ENCODE measurements around the gene GLRX.

GLRX gene

DNA sequence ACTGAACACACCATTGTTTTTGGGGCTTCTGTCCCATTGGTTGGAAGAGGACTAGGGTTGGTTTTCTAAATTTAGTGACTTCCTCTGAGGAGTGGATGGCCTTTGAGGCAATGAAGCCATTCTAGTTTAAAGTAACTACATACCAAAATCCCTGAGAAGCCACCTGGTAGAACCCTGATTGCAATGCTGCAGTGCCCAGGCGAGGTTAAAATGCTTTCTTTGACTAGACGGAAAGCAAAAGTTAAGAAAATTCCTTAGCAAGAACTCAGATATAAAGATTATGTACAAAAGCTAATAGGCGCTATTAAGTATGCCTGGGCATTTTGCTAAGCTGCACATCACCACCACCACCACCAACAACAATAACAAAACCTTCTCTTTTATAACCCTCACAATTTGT lies 20.6 kb downstream of the GLRX start:
- no peak for DNase-seq (ENCODE audit: insufficient read length, low spot score)
- no peak for TF ChIP-seq POLR2A (IDR thresholded peaks at IDR 0.05; ENCODE audit: low read depth, low read length)
- no peak for FAIRE-seq

DNA sequence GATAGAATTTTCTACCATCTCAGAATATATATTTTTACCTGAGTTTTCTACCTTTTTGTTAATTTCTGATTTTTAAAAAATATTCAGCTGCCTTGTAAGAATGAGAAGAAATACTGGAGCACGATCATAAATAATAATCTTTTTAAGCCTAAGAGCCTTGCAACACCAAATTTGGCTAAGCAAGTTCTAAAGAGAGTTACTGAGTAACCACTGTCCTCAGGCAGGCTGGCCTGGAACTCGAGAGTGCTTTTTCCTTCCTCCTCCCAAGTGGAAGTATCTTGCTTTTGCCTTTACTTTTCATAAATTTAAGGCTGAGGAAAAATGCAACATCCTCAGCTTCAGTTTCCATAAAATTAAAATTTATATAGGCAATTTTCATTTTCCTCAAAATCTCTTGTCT lies 21.0 kb downstream of the GLRX start:
- no peak for DNase-seq (ENCODE audit: insufficient read length, low spot score)
- FAIRE-seq: no peak
- no peak for TF ChIP-seq POLR2A (IDR thresholded peaks at IDR 0.05; ENCODE audit: low read depth, low read length)

DNA sequence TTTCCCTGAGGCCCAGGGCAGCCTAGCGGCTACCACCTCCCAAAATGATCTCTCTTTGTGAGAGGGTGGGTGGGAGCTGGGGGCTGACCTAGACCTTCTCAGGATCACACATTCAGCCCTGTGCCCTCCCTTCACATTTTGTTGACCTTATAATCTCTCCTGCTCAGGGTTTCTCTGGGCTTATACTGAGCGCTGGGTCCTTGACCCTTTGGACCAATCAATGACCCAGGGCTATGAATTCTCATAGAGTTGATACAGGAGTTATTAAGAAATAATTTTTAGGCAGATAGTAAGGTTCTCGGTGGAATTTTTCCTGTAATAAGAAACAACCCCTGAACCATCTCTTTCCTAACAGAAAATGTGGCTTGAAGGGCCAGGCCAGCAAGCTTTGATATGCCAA lies 22.0 kb downstream of the GLRX start:
- no peak for TF ChIP-seq POLR2A (IDR thresholded peaks at IDR 0.05; ENCODE audit: low read depth, low read length)
- FAIRE-seq (no peak), DNase-seq (ENCODE audit: insufficient read length, low spot score) (no peak)

DNA sequence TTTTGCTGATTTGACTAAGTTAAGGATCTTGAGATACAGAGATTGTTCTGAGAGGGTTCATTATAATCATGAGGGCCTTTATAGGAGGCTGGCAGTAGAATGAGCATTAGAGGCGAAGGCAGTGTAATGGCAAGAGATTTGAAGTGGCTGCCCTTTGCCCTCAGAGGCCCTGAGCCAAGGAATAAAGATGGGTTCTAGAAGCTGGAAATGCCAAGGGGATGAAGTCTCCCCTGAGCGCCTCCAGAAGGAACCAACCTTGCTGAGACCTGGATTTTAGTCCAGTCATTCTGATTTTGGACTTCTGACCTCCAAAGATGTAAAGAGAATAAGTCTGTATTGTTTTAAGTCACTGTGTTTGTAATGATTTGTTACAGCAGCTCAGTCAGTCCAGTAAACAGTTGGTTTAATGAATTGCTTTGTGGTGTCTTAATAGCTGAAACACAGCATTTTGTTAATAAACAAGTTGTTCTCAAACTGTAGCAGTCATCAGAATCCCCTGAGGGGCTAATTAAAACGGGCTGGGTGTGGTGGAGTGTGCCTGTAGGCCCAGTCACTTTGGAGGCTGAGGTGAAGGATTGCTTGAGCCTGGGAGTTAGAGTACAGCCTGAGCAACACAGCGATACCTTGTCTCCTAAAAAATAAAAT lies 23.2 kb downstream of the GLRX start:
- FAIRE-seq: no peak
- TF ChIP-seq POLR2A (IDR thresholded peaks at IDR 0.05; ENCODE audit: low read depth, low read length): no peak
- no peak for DNase-seq (ENCODE audit: insufficient read length, low spot score)

DNA sequence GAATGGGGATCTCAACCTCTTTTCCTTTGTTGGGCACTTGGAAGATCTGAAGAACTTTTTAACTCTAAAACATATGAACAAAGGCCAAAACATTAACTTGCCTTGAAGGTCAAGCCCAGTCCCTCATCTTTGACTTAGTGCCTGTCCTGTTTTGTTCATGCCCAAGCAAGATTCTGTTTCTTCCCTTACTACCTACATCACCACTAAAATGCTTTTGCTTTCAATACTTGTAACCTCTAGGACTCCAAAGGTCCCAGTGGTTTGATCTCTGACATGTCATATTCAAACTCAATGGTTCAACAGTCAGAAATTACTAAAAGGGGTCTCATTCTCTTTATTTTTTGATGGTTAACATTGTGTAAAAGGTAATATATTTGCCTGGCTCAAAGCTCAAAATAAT lies 24.0 kb downstream of the GLRX start:
- FAIRE-seq (no peak), DNase-seq (ENCODE audit: insufficient read length, low spot score) (no peak)
- no peak for TF ChIP-seq POLR2A (IDR thresholded peaks at IDR 0.05; ENCODE audit: low read depth, low read length)

DNA sequence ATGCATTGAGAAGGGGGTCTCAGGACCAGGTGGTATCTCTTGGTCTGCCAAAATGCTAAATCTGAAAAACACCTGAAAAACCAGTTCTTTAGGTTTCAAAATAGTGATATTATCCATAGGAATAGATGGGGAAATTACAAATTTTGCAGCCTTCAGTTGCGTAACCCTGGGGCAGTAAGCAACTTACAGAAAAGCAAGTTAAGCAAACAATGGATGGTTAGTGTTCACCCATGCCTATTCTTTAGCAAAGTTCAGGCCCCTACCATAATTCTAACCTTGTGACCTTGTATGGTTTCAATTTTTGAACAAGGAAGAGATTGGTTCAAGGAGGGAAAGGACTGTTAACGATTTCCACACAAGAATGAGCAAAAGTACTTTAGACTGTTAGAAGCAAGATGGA lies 24.5 kb downstream of the GLRX start:
- no peak for FAIRE-seq

DNA sequence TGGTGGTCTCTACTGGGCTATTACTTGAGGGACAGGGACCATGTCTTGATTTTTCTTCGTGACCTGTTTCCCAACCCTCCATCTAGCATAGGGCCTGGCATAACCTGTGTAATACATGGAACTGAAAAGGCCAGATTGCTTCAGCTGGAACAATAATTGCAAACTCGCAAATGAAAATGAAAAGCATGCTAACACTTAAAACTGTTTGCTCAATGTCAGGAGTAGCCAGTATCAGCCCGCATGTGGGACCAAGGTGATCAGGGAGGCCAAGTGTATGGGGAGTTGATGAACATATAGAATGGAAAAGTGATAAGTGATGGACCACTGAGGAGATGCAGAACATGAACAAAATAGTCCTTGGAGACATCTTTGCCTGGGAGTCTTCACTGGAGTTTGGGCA lies 25.2 kb downstream of the GLRX start:
- DNase-seq (ENCODE audit: insufficient read length, low spot score) (no peak), FAIRE-seq (no peak)
- no peak for TF ChIP-seq POLR2A (IDR thresholded peaks at IDR 0.05; ENCODE audit: low read depth, low read length)

More for the DNA sequence above, 24.5 kb downstream of the GLRX start:
- no peak for DNase-seq (ENCODE audit: insufficient read length, low spot score)
- no peak for TF ChIP-seq POLR2A (IDR thresholded peaks at IDR 0.05; ENCODE audit: low read depth, low read length)

DNA sequence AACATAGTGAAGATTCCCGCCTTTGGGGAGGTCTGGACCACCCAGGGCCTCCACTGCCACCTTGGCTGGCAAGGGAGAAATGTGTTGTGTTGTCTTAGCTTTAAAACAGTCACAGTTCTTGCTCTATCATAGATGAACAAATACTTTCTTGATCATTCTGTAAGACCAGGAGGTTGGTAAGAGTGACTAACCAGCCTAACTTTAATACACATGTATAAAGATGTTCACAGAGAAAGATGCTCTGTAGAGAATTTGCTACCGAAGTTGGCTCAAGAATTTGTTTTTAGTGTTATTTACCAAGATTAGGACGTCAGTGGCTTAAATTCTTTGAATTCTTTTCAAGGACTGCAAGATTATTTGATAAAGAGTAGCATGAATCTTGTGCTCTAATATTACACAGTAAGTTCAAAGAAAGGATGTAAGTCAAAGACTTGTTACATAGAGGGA lies 28.4 kb downstream of the GLRX start:
- TF ChIP-seq POLR2A (IDR thresholded peaks at IDR 0.05; ENCODE audit: low read depth, low read length): no peak
- DNase-seq (ENCODE audit: insufficient read length, low spot score) (no peak), FAIRE-seq (no peak)

DNA sequence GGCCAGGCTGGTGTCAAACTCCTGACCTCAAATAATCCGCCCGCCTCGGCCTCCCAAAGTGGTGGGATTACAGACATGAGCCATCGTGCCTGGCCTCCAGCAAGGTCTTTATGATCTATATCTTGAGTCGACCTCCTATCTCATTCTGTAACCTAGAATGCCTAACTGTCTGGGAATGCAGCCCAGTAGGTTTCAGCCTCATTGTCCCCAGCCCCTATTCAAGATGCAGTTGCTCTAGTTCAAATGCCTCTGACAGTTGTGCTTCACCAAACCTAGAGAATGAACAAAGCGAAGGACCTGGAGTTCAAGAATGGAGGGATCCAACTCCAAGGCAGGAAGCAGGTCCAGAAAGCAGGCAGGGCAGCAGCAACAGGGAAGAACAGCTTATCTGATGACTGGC lies 30.8 kb downstream of the GLRX start:
- DNase-seq (ENCODE audit: insufficient read length, low spot score): no peak
- no peak for TF ChIP-seq POLR2A (IDR thresholded peaks at IDR 0.05; ENCODE audit: low read depth, low read length)
- FAIRE-seq: no peak

DNA sequence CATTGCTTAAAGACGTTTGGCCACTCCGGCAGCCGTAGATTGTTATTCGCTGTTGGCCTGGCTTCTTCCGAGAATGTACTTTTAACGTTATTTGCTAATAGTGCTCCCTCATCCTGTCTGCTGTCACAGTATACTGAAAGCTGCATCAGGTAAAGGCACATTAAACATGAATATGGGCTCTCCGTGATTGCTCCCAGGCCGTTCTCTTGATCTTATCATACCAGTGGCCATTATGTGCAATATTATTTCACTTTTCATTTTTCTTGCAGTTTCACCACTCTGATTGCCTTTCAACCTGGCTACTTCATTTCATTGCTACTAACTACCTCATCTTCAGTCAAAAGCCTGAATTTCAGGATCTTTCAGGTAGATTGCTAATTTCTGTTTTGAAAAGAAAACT lies 34.0 kb downstream of the GLRX start:
- no peak for TF ChIP-seq POLR2A (IDR thresholded peaks at IDR 0.05; ENCODE audit: low read depth, low read length)
- DNase-seq (ENCODE audit: insufficient read length, low spot score) (no peak), FAIRE-seq (no peak)

DNA sequence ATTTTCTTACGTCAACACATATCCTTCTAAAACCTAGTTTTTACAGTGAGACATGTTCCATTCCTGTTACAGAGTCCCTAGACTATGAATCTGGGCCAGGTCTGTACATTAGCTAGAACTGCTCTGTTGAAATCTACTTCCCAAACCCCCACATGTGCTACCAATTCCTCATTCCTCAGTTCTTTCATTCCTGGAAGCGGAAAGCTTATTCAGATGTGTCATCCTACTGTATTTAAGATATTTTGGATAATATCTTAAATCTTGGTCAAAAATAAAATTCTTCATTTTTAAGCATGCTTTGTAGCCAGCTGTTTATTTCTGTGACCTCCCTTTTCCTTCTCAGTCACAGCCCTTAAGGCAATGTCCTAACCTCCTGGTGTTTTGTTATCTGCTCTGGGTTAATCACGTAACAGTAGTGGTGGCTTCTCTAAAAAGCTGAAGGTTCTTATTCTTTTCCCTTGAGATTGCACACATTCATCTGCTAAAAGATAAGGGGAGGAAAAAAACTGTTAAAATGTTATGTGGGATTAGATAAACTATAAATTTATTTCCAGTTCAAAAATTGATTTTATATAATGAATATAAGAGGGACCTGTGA lies 35.6 kb downstream of the GLRX start:
- DNase-seq (ENCODE audit: insufficient read length, low spot score): no peak
- FAIRE-seq: no peak
- no peak for TF ChIP-seq POLR2A (IDR thresholded peaks at IDR 0.05; ENCODE audit: low read depth, low read length)

DNA sequence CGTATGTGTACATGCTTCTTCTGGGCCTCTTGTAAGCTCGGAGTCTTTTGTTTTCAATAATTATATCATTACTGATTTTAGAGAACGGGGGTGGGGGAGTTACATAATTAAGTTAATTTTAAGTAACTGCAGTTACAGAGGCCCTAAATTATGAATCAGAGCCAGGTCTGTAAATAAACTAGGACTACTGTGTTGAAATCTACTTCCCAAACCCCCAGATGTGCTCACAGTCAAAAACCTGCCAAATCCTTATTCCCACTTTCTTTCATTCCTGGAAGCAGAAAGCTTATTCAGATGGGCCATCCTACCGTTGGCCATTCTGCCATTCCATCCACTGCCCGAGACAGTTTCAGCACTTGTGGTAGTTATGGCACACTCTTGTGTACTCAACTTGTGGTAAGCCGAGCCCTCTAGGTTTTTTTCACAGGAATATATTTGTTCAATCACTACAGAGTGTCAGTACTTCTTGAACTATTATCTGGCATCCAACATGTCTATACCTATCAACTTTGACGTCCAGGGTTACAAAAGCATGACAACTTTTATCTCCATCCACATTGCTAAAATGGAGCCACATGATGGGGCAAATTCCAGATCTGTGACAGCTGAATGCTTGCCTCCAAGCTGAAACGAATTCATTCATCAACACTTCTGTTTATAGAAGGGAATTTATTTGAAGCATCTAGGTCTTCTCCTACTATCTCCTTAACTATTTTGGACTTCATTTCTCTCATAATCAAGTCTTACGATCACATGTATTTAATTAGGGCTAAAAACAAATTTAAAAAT lies 37.8 kb downstream of the GLRX start:
- TF ChIP-seq POLR2A (IDR thresholded peaks at IDR 0.05; ENCODE audit: low read depth, low read length): no peak
- no peak for FAIRE-seq
- no peak for DNase-seq (ENCODE audit: insufficient read length, low spot score)

DNA sequence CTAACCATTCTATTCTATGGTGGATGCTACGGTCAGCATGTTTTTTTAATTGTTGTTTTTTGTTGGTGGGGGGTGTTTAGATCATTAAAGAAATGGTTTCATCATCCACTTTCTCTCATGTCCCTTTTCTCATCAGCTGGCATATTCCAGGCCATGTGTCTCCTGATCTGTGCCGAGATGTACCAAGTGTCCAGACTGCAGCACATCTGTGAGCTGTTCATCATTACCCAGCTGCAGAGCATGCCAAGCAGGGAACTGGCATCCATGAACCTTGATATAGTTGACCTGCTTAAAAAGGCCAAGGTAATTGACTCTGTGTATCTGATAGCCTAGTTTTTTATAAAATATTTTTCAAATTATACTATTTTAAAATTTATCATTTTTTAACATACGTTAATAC lies 38.9 kb downstream of the GLRX start:
- DNase-seq (ENCODE audit: insufficient read length, low spot score) (no peak), FAIRE-seq (no peak)
- TF ChIP-seq POLR2A (IDR thresholded peaks at IDR 0.05; ENCODE audit: low read depth, low read length): no peak

DNA sequence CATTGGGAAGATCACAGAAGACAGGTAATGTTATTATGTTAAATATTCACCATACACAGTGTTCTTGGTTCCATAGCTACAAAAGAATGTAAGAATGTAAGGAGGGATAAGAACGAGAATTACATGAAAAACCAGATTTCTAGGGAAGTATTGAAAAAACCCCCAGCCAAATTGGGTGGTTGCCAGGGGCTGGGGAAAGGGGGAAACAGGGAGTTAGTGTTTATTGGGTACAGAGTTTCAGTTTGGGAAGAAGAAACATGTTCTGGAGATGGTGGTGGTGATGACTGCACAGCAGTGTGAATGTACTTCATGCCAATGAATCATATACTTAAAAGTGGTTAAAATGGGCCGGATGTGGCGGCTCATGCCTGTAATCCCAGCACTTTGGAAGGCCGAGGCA lies 40.3 kb downstream of the GLRX start:
- TF ChIP-seq POLR2A (IDR thresholded peaks at IDR 0.05; ENCODE audit: low read depth, low read length): no peak
- DNase-seq (ENCODE audit: insufficient read length, low spot score) (no peak), FAIRE-seq (no peak)

DNA sequence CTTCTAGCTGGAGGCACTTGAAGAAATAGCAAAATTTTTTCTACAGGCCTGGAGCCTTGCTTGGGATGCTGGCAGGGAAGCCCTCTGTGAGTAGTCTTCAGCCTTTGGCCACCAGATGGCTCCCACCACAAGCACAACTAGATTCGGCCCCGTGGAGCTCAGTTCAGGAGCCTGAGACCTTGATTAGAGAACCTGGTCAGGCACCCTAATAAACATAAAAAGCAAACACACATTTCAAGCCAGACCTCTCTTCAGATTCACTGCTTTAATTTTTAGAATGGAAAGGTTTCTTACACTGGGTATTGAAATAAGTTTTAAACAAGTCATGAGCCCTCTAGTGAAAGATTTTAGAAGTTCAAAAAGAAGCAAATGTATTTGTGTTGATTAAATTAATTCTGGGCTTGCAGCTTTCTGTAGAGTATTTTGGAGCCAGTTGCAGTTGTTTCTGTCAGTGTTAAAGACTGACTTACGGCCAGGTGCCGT lies 41.4 kb downstream of the GLRX start:
- FAIRE-seq (peak; percentile 75), DNase-seq (ENCODE audit: insufficient read length, low spot score) (peak; percentile 37)
- TF ChIP-seq POLR2A (IDR thresholded peaks at IDR 0.05; ENCODE audit: low read depth, low read length): no peak

Measured in H54 (cell line).